ENCODE data around the gene PFKL. TPM values are rescaled to one million over a fixed set of nuclear protein-coding genes. Genes with fewer than 3 reads are reported as not detected.

Gene PFKL
- total RNA-seq, 1 experiment from 2014 or later: 150 TPM

GRCh38 chr21:44356160-44356559, 56.3 kb downstream of the PFKL start:
- Histone ChIP-seq H4K20me1 (ENCODE audit: insufficient read depth) (no peaks in the 10 kb centered on the region), H3K4me2 (ENCODE audit: low read length) (no peak overlapping the region), H3K4me3 (replicated peaks in 1 of 2; ENCODE audit: low read depth in 1 of 2, low read length in 2 of 2) (no peak overlapping the region), H3K4me1 (ENCODE audit: control insufficient read depth in 1 of 2, insufficient read depth in 2 of 2, low read length in 2 of 2) (no peaks in the 10 kb centered on the region), H3K9me2 (ENCODE audit: insufficient read depth) (no peaks in the 10 kb centered on the region), H2AFZ (ENCODE audit: low read depth, low read length, poor library complexity, severe bottlenecking) (no peak overlapping the region), H3K27ac (ENCODE audit: low read depth, low read length) (no peak overlapping the region), H3K36me3 (ENCODE audit: control insufficient read depth in 1 of 2, insufficient read depth in 2 of 2, low read length in 2 of 2) (no peaks in the 10 kb centered on the region), H3K9ac (ENCODE audit: low read length) (no peak overlapping the region), H3K27me3 (ENCODE audit: insufficient read depth, low read length) (no peaks in the 10 kb centered on the region), H3K9me3 (ENCODE audit: control insufficient read depth in 1 of 2, insufficient read depth in 1 of 2, low read depth in 1 of 2, low read length in 2 of 2) (no peaks in the 10 kb centered on the region), H3K79me2 (ENCODE audit: insufficient read depth, low read length) (no peaks in the 10 kb centered on the region)
- RAD21 ChIA-PET (ENCODE audit: low non-redundant PET in 1 of 2, low total read pairs in 2 of 2, uncharacterized antibody in 2 of 2, unreplicated experiment in 2 of 2): no interaction called here
- no peak for TF ChIP-seq TCF7L2 (IDR thresholded peaks at IDR 0.05; ENCODE audit: borderline replicate concordance, extremely low read depth, insufficient read depth, insufficient read length)
- no peak for TF ChIP-seq SP1 (IDR thresholded peaks at IDR 0.05; ENCODE audit: low read depth)
- TF ChIP-seq FOSL1 (IDR thresholded peaks at IDR 0.05; ENCODE audit: low read depth): no peak
- no peak for TF ChIP-seq POLR2AphosphoS5 (IDR thresholded peaks at IDR 0.05; ENCODE audit: low read depth, low read length)
- no peak for TF ChIP-seq ZNF274 (IDR thresholded peaks at IDR 0.05; ENCODE audit: low read depth, low read length)
- no peak for TF ChIP-seq EGR1 (IDR thresholded peaks at IDR 0.05; ENCODE audit: low read depth)
- TF ChIP-seq CEBPB (IDR thresholded peaks at IDR 0.05; ENCODE audit: low read depth): no peak
- TF ChIP-seq MAX (IDR thresholded peaks at IDR 0.05): no peak
- no peak for TF ChIP-seq CBX3 (IDR thresholded peaks at IDR 0.05; ENCODE audit: low read depth)
- no peak for TF ChIP-seq EZH2phosphoT487 (IDR thresholded peaks at IDR 0.05; ENCODE audit: borderline replicate concordance)
- BruUV-seq (replicated peaks): no TSS peak
- CTCF ChIA-PET: no interaction called here
- DNase-seq (ENCODE audit: low read depth, low spot score): no peak
- ATAC-seq: no peak
- POLR2A ChIA-PET: no interaction called here
- intact Hi-C loops (cut with micrococcal nuclease): no loop called here

- no peak overlapping the region for H3K27ac ChIP-seq (ENCODE audit: low read depth, low read length)
- intact Hi-C loops (cut with micrococcal nuclease): no loop called here
- ATAC-seq (no peak), DNase-seq (ENCODE audit: low read depth, low spot score) (no peak)
- no peak overlapping the region for H2AFZ ChIP-seq (ENCODE audit: low read depth, low read length, poor library complexity, severe bottlenecking)
- H3K27me3 ChIP-seq (ENCODE audit: insufficient read depth, low read length): no peaks in the 10 kb centered on the region
- ChIA-PET POLR2A (no interaction called here), RAD21 (ENCODE audit: low non-redundant PET in 1 of 2, low total read pairs in 2 of 2, uncharacterized antibody in 2 of 2, unreplicated experiment in 2 of 2) (no interaction called here), CTCF (no interaction called here)
- no peaks in the 10 kb centered on the region for H3K79me2 ChIP-seq (ENCODE audit: insufficient read depth, low read length)
- no peak overlapping the region for H3K9ac ChIP-seq (ENCODE audit: low read length)
- no peak overlapping the region for H3K4me3 ChIP-seq (replicated peaks in 1 of 2; ENCODE audit: low read depth in 1 of 2, low read length in 2 of 2)
- H3K9me2 ChIP-seq (ENCODE audit: insufficient read depth): no peaks in the 10 kb centered on the region
- BruUV-seq (replicated peaks): no TSS peak
- no peak overlapping the region for H3K4me2 ChIP-seq (ENCODE audit: low read length)
- no peaks in the 10 kb centered on the region for H3K36me3 ChIP-seq (ENCODE audit: control insufficient read depth in 1 of 2, insufficient read depth in 2 of 2, low read length in 2 of 2)
- H4K20me1 ChIP-seq (ENCODE audit: insufficient read depth): no peaks in the 10 kb centered on the region
- no peaks in the 10 kb centered on the region for H3K9me3 ChIP-seq (ENCODE audit: control insufficient read depth in 1 of 2, insufficient read depth in 1 of 2, low read depth in 1 of 2, low read length in 2 of 2)
- no peaks in the 10 kb centered on the region for H3K4me1 ChIP-seq (ENCODE audit: control insufficient read depth in 1 of 2, insufficient read depth in 2 of 2, low read length in 2 of 2)
- TF ChIP-seq ATF3 (IDR thresholded peaks at IDR 0.05): no peak
- TF ChIP-seq CEBPB (IDR thresholded peaks at IDR 0.05; ENCODE audit: low read depth): no peak
- no peak for TF ChIP-seq JUND (IDR thresholded peaks at IDR 0.05)
- TF ChIP-seq MAX (IDR thresholded peaks at IDR 0.05): no peak
- no peak for TF ChIP-seq RAD21 (IDR thresholded peaks at IDR 0.05; ENCODE audit: low read depth)
- TF ChIP-seq ELF1 (IDR thresholded peaks at IDR 0.05; ENCODE audit: borderline replicate concordance, low read depth): no peak
- no peak for TF ChIP-seq FOSL1 (IDR thresholded peaks at IDR 0.05; ENCODE audit: low read depth)
- TF ChIP-seq POLR2AphosphoS5 (IDR thresholded peaks at IDR 0.05; ENCODE audit: low read depth, low read length): no peak
- no peak for TF ChIP-seq ZBTB33 (IDR thresholded peaks at IDR 0.05; ENCODE audit: extremely low read depth, insufficient replicate concordance, low read length)
- TF ChIP-seq POLR2A (IDR thresholded peaks at IDR 0.05; ENCODE audit: borderline replicate concordance, extremely low read depth, insufficient read depth, insufficient read length): no peak
- TF ChIP-seq ZFX (IDR thresholded peaks at IDR 0.05): no peak
- no peak for TF ChIP-seq SP1 (IDR thresholded peaks at IDR 0.05; ENCODE audit: low read depth)
- no peak for TF ChIP-seq SRF (IDR thresholded peaks at IDR 0.05; ENCODE audit: low read depth)
- no peak for TF ChIP-seq ZNF274 (IDR thresholded peaks at IDR 0.05; ENCODE audit: low read depth, low read length)
- no peak for TF ChIP-seq TCF7L2 (IDR thresholded peaks at IDR 0.05; ENCODE audit: borderline replicate concordance, extremely low read depth, insufficient read depth, insufficient read length)
- TF ChIP-seq YY1 (IDR thresholded peaks at IDR 0.05; ENCODE audit: extremely low read depth, insufficient replicate concordance, low read depth, low read length): no peak
- no peak for TF ChIP-seq SIN3A (IDR thresholded peaks at IDR 0.05; ENCODE audit: low read depth)
Measured at GRCh38 chr21:44356636-44357035, 56.8 kb downstream of the PFKL start.

All from HCT116 (cell line).